ENCODE measurements around the gene KIF16B. TPM values are rescaled to one million over a fixed set of nuclear protein-coding genes. Genes with fewer than 3 reads are reported as not detected.

The KIF16B gene
- total and polyA plus RNA-seq, 4 donors = 5.9 to 20.3 (median 9.6) TPM

DNA sequence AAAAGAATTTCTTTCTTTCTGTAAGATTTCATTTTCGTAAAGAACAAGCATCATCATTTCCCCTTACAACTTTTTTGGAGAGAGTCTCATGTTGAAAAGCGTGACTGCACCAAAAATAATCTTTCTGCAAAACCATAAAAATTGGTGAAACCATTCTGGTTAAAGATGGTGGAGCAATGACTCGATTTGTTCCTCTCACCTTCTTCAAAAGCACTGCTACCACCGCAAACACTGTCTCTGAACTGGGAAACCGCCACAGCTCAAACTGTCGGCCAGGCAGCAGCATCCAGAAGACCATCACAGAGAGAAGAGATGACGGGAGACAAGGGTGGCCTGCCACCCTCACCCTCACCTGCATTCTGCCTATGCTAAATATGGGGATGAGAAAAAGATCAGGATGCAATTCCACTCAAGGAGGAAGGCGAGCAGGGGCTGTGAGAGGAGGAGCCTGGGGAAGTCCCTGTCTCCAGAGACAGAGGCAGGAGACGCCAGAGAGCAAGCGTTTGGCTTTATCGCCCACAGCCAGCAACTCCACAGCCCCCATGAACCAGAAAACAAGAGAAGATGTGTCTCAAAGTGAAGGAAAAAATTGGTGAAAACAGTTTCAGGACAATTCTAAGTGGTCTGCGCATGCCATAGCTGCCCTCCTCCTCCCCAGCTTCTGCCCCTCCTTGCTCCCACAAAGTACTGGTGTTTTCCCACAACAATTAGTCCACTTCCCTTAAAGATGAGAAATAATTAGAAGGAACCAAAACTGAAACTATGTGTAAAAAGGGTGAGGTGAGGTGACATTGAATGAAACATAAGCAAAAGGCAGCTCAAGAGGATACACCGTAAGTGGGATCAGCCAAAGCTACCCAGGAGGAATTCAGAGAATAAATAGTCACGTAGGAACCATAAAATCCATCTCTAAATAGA is 255.5 kb downstream of the KIF16B start:
- WGBS, 2 donors = 82 to 85% methylated on average over 14 of the region's 14 CpGs
- Histone ChIP-seq H3K27me3 (ENCODE audit: control insufficient read depth in 3 of 3, insufficient read depth in 3 of 3, low read length in 2 of 3) (no peaks in the 10 kb centered on the region), H3K36me3 (ENCODE audit: control insufficient read depth in 4 of 4, insufficient read depth in 4 of 4, low read length in 4 of 4) (no peaks in the 10 kb centered on the region), H3K4me1 (ENCODE audit: control insufficient read depth in 5 of 5, insufficient read depth in 5 of 5, low read length in 5 of 5) (peaks cover 0 to 9% (median 0%) of the 10 kb centered on the region in 5 donors), H3K9me3 (ENCODE audit: control insufficient read depth in 4 of 4, insufficient read depth in 3 of 4, low read length in 3 of 4) (peaks cover 0 to 2% (median 0%) of the 10 kb centered on the region in 4 donors), H3K27ac (ENCODE audit: low read depth in 1 of 2, low read length in 1 of 2) (no peak overlapping the region), H3K4me3 (no peak overlapping the region), H3K9ac (ENCODE audit: insufficient read depth in 1 of 2, low read length in 2 of 2) (no peak overlapping the region)
- ATAC-seq (ENCODE audit: insufficient read depth, low FRiP score) = no peak
- DNase-seq = no peak
- TF ChIP-seq, protein P1, sequence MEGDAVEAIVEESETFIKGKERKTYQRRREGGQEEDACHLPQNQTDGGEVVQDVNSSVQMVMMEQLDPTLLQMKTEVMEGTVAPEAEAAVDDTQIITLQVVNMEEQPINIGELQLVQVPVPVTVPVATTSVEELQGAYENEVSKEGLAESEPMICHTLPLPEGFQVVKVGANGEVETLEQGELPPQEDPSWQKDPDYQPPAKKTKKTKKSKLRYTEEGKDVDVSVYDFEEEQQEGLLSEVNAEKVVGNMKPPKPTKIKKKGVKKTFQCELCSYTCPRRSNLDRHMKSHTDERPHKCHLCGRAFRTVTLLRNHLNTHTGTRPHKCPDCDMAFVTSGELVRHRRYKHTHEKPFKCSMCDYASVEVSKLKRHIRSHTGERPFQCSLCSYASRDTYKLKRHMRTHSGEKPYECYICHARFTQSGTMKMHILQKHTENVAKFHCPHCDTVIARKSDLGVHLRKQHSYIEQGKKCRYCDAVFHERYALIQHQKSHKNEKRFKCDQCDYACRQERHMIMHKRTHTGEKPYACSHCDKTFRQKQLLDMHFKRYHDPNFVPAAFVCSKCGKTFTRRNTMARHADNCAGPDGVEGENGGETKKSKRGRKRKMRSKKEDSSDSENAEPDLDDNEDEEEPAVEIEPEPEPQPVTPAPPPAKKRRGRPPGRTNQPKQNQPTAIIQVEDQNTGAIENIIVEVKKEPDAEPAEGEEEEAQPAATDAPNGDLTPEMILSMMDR (IDR thresholded peaks at IDR 0.05; ENCODE audit: control extremely low read depth, extremely low read depth) = no peak

DNA sequence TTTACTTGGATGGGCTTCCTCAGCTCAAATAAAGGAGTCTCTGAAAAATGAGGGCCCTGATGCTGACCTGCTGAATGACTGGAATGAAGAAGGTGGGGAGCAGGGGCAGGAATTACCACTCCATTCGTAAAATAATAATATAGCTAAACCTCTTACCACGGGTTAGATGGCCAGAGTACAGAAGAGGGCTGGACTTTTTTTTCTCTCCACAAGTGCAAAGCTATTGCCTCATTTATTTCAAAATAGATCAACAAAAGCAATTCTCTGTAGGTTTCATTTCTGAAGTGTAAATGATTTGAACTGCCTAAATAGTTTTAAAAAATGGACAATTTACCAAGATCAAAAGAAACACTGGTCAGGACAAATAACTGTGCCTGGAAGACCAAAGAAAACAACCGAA is 256.7 kb downstream of the KIF16B start:
- WGBS, 2 donors = 79 to 89% methylated on average over 3 of the region's 3 CpGs
- peaks cover 0 to 9% (median 0%) of the 10 kb centered on the region in 5 donors for H3K4me1 ChIP-seq (ENCODE audit: control insufficient read depth in 5 of 5, insufficient read depth in 5 of 5, low read length in 5 of 5)
- no peak for ATAC-seq (ENCODE audit: insufficient read depth, low FRiP score)

DNA sequence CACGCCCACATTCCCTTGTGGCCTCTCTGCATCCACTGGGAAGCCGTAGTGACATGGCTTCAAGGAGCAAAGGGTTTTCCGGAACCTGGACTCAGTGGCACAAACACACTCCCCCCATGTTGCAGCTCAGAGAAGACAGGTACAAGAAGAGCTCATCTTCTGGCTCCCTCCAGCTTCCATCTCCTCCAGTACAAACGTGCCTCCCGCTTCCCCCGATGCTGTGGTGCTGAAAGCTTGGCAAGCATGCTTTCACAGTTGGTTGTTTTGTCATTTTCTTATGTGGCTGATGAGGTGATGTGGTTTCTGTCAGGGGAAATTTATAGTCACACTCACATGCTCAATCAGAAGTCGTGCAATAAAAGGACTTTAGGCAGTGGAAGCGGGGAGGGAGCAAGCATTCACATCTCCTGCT is 258.5 kb downstream of the KIF16B start:
- TF ChIP-seq, protein P1 (IDR thresholded peaks at IDR 0.05; ENCODE audit: control extremely low read depth, extremely low read depth) = no peak
- WGBS, 2 donors = 90 to 91% methylated on average over 8 of the region's 8 CpGs
- DNase-seq (peak in 2 of 3 donors; percentile 22 to 72), ATAC-seq (ENCODE audit: insufficient read depth, low FRiP score) (no peak)
- H3K9me3 ChIP-seq (ENCODE audit: control insufficient read depth in 4 of 4, insufficient read depth in 3 of 4, low read length in 3 of 4) = peaks cover 0 to 2% (median 0%) of the 10 kb centered on the region in 4 donors
- no peak overlapping the region for H3K4me3 ChIP-seq
- peaks cover 0 to 9% (median 0%) of the 10 kb centered on the region in 5 donors for H3K4me1 ChIP-seq (ENCODE audit: control insufficient read depth in 5 of 5, insufficient read depth in 5 of 5, low read length in 5 of 5)
- no peaks in the 10 kb centered on the region for H3K36me3 ChIP-seq (ENCODE audit: control insufficient read depth in 4 of 4, insufficient read depth in 4 of 4, low read length in 4 of 4)
- no peak overlapping the region for H3K9ac ChIP-seq (ENCODE audit: insufficient read depth in 1 of 2, low read length in 2 of 2)
- H3K27ac ChIP-seq (ENCODE audit: low read depth in 1 of 2, low read length in 1 of 2) = no peak overlapping the region
- no peaks in the 10 kb centered on the region for H3K27me3 ChIP-seq (ENCODE audit: control insufficient read depth in 3 of 3, insufficient read depth in 3 of 3, low read length in 2 of 3)

More for the DNA sequence above, 256.7 kb downstream of the KIF16B start:
- no peak overlapping the region for H3K27ac ChIP-seq (ENCODE audit: low read depth in 1 of 2, low read length in 1 of 2)
- H3K4me3 ChIP-seq = no peak overlapping the region
- no peaks in the 10 kb centered on the region for H3K27me3 ChIP-seq (ENCODE audit: control insufficient read depth in 3 of 3, insufficient read depth in 3 of 3, low read length in 2 of 3)
- H3K36me3 ChIP-seq (ENCODE audit: control insufficient read depth in 4 of 4, insufficient read depth in 4 of 4, low read length in 4 of 4) = no peaks in the 10 kb centered on the region
- DNase-seq = no peak
- H3K9me3 ChIP-seq (ENCODE audit: control insufficient read depth in 4 of 4, insufficient read depth in 3 of 4, low read length in 3 of 4) = peaks cover 0 to 2% (median 0%) of the 10 kb centered on the region in 4 donors
- H3K9ac ChIP-seq (ENCODE audit: insufficient read depth in 1 of 2, low read length in 2 of 2) = no peak overlapping the region
- TF ChIP-seq, protein P1 (IDR thresholded peaks at IDR 0.05; ENCODE audit: control extremely low read depth, extremely low read depth) = no peak
